Stimulated activated CD8-positive, alpha-beta memory T cell treated with anti-CD3 and anti-CD28 coated beads, Interleukin-7, amount 100 ng/mL, for 48 hours (primary cell): ENCODE results near the gene GRIN2A.

Source experiments
- DNase-seq, 2 donors: peaks; one replicate each; pipeline ENCODE4 v3.0.0-alpha.2; 2020; ENCODE audit warnings: low read depth in 1 of 2; ENCODE audit errors: extremely low read depth in 1 of 2

The GRIN2A gene

DNA sequence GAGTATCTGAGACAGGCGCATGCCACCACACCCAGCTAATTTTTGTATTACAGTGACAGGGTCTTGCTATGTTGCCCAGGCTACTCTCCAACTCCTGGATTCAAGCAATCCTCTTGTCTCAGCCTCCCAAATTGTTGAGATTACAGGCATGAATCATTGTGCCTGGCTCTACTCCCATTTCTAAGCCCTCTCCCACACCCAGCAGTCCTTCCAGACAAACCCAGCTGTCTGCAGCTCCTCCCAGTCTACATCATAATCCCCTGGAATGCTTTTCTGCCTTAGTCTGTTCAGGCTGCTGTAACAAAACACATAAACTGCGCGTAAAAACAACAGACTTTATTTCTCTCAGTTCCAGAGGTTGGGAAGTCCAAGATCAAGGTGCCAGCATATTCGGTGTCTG lies 144.5 kb downstream of the GRIN2A start:
- DNase-seq = no peak

DNA sequence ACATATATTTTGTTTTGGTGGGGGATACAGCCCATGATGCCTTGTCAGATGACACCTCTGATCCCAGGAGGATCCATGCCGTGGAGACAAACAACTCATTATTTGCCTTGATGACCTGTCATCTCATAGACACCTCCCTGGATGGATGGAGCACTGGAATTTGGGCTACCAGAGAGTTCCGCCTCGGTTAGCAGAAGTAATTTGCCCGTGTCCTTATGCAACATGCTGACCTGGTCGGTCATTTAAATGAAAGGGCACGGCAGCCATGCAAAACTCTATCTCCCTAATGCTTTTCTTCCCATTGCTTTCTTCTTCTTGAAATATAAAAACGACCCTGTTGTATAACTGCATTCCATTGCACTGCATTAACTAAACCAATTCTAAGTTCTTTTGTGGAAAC lies 145.3 kb downstream of the GRIN2A start:
- no peak for DNase-seq

DNA sequence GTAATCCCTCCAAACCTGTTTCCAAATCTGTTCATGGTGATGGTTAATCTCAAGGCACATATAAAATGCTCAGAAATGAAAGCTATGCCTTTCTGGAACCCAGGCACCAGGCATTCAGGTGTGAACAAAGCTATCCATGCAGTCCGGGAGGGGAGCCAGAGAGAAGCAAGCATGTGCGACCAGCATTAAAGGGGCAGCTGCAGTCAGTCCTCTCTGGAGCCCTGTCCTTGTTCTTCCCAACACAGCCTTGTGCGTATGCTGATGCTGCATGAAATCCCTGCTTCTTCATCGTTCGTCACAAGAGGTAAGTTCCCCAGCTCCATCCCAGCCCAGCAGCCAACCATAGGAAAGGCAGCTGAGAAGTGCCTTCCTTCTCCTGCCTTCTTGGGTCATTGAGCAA lies 148.7 kb downstream of the GRIN2A start:
- DNase-seq = no peak

DNA sequence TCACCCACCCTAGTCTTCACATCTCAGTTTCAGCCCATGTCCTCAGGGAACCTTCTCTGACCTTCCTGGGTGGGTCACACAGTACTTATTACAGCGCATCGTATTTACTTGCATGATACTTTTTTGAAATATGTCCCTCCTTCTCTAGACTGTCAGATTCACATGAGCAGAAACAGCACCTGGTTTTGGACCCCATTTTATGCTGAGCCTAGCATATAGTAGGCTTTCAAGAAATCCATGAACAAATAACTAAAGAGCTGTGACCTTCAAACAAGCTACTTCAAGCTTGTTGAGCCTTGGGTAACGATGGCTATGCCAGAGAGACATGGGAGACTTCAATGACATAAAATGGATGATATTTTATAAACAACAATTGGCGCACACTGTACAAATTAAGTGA lies 150.3 kb downstream of the GRIN2A start:
- DNase-seq = no peak

DNA sequence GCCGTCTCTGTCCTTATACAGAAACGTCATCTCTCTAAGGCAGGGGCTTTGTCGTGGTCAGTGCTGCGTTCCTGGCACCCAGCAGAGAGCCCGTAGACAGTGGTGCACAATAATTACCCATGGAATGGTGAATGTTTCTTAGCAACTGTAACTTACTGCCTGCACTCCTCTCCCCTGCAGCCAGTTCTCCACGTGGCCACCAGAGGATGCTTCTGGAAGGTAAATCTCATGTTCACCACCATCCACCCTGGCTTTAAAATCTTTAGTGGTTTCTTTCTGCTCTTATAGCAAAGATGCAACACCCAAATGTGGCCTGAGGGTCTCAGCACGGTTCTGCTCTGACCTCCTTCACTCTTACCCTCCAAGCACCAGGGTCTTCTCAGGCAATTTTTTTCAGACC lies 150.8 kb downstream of the GRIN2A start:
- DNase-seq = no peak

DNA sequence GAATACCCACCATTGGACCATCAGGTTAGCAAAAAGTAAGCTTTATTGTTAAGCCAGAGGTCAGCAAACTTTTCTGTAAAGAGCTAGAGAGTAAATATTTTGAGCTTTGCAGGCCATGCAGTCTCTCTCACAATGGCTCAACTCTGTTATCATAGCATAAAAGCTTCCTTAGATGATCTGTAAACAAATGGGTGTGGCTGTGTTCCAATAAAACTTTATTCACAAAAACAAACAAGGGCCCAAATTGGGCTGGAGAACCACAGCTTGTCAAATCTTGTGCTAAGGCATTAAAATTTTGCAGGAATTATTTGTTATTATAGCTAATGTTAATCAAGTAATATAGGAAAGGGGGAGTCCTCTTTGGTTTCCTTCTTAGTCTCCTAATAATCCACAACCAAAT lies 153.6 kb downstream of the GRIN2A start:
- no peak for DNase-seq

DNA sequence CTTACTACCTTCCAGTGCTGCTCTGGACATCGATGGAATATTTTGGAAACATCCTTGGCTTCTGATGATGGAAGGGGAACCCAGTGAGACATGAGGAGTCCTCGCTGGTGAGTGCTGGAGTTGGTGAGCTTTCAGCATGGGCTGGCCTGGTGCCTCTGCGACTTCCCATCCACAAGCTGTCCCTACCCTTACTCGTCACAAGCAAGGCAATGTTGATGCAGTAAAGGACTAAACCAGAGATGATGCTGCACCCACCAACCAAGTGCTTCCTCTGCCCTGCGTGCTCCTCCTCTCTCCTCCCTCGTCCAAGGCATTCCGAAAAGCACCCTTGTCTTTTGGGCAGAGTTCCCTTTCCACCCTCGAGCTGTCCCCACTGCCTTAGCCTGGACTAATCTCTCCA lies 154.7 kb downstream of the GRIN2A start:
- DNase-seq = no peak

DNA sequence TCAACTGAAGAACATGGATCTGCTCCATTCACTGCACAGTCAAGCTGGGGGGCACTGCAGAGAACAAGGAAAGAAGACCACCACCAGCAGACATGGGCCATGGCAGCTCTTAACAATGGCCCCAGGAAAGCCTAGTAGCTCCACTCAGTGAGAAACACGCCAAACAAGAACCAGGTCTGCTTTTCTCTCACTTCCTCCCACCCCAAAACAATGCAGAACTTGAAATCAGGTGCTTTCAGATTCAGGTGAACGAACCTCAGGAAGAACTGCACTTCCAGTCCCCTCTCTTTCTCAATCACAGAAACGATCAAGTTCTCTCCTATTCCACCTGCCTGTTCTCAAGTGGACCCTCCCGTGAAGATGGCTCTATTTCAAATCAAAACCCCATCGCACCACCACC lies 155.6 kb downstream of the GRIN2A start:
- no peak for DNase-seq

DNA sequence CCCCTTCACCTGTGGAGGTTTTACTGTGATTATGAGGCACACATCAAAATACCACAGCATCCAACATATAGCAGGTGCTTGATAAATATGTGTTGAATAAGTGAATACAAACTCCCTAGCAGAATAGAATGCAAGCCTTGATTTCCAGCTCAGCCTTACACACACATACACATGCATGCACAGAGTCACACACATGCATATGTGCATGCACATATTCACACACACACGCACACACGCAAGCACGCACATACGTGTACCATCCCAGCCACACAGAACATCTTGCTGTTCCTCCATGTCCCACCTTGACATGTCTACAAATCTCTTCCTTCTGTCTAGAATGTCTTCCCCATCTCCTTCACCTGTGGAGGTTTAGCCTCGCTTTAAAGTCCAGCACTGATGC lies 160.1 kb downstream of the GRIN2A start:
- no peak for DNase-seq

DNA sequence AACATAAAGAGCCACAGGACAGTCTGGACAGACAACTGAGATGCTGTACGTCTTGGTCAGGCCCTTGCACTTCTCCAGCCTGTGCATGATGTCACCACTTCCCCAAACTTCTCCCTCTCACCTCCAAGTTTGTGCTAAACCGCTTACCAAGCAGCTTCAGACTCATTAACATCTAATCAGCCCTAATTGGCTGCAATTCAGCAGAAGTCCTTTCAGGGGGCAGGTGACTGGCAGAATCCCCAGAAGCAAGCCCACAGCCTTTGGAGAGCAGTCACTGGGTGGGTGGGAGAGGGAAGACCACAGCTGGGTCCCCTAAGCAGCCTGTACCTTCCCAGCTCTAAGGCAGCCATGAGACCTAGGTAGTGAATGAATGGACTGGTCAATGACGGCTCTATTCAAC lies 161.4 kb downstream of the GRIN2A start:
- no peak for DNase-seq

DNA sequence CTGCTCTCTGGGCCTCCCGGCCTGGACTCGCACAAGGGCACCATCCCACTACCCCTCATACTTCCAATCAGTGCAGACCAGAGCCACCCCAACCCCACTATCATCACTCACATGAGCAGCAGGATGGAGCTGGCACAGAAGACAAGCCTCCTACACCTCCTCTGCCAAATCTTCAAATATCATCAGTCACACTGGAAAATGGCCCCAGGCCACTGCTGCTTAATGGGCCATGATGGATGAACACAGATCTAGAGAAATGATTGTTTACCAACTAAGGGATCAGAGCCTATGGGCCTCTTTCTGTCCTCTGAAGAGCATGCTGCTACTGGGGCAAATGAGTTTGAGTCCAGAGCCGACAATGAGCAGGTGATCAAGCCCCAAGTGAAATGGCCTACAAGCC lies 165.5 kb downstream of the GRIN2A start:
- no peak for DNase-seq

DNA sequence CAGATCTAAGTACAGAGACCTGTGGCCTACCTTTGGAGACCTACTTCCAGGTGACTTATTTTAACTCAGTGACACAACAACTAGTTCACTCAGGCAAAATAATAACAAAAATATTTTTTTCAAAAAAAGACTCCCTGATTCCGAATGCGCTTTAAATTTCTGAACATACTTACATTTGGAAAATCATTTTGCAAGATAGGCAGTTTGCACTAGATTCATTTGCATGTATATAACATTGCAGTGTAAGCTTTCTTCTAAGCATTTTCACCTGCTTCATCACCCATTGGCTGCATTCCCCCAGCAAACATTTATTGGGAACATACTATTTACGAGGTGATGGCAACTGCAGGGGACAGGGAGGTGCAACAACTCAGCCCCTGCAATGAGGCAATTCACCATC lies 166.8 kb downstream of the GRIN2A start:
- DNase-seq = no peak

DNA sequence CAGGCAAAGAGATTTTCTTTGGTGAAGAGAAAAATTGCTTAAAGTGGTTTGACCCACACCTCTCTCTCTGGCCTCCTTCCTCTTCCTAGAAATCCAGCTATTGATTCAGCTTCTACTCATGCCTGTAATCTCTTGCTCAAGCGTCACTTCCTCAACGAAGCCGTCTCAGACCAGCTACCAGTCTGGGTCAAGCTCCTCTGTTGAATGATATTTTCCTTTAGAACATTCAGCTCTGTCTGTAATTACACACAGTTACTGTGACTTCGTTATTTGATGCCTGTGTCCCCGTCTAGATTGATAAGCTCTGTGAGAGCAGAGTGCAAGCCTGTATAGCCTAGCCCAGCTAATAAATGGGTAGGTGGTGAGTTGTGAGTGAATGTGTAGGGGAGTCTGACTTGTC lies 168.5 kb downstream of the GRIN2A start:
- no peak for DNase-seq

DNA sequence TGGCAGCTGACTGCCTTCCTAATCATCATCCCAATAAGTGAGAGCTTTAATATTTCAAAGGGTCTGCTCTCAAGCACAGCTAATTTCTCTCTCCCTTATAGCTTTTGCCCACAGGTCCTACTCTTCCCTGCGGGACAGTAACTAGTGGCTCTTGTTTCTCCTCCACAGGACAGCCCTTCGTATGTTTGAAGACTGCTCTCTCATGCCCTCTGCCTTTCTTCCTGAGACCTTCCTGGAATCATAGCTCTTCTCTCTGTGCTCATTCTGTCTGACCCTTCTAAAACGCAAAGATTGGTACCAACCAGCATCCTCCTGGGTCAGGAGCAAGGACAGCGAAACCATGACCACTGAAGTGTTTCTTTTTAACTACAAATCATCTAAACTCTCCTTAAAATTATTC lies 168.9 kb downstream of the GRIN2A start:
- DNase-seq = no peak

DNA sequence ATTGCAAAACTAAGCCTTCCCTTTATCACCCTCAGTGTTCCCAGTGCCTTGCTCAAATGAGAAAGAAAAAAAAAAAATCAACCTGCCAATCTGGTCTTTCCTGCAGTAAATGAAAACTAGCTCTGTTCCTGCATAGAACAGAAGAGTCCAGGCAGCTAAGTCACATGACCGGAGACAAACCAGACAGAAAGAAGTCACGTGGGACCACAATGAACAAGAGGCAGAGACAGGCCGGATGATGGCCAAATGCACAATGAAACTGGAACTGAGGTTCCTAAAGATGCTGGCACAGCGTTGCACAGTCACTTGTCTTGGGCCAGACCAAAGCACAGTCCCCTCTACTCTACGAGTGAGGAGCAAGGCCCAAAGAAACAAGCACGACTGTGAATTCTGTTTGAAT lies 172.5 kb downstream of the GRIN2A start:
- no peak for DNase-seq

DNA sequence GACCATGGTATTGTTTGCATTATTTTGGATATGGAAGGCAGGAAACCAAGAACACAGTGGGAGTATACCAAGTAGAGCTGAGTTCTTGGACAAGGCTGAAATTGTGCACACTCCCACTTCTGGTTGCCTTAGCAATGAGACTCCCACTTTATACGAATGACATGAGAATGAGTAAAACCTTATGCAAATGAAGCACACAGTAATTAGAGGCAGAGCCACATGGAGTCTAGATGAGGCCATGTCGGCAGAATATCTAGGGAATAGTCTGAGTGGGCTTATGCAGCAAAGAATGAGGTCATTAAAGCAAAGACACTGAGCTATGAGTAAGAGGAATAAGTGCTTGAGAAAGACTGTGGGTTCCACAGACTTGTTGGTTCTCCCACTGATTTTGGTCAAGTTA lies 178.7 kb downstream of the GRIN2A start:
- no peak for DNase-seq

DNA sequence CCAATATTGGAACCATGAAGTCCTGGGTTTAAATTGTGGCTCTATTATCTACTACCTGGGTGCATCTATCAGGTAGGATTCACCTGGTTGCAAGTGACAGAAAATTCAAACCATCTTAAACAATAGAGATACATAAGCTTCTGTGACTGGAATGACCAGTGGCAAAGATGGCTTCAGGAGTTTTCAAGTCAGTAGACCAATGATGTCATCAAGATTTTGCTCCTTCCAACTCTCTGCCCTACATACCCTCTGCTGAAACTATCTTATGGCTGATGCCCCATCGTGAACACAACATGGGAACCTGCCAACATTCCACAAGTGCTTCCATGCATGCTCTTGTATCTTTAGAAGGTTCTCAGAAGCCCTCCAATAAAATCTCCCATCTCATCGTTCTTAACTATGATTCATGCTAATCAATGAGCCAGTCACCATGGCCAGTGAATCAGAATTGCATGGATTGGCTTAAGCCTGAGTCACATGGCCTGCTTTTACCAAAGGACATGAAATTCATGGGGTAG lies 180.9 kb downstream of the GRIN2A start:
- DNase-seq = no peak

DNA sequence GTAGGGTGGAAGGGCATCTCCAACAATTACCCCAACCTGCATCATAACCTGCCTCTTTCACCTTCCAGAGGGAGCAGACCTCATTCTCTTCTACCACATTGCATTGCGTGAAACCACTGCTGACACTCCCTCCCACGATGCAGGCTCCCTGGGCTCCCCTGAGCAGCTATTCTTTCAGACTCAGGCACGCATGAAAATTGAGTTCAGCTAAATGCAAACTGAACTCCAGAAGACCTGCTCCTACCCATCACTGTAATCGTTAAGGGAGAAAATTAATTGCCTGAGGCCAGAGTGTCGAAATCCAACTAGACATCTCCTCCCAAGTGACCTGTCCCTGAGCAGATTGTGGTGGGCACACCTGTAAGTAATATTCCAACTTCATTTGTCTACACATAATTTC lies 186.0 kb downstream of the GRIN2A start:
- DNase-seq = no peak

DNA sequence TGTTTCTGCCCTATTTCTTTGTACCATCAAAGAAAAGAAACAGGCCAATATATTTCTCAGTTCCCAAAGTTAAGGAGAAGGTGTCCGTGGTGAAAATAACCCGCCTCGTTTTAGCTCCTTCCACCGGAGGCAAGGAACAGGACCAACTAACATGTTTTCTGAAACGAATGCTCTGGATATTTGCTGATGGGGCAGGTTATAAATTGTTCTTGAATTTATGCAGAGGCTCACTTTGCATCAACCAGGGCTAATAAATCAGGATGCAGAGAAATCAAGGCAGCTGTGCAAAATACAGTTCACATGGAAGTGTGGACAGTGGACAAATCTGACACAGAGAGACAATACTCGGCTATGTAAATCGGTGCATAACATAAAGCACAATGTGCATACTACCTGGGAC lies 189.8 kb downstream of the GRIN2A start:
- DNase-seq = no peak

DNA sequence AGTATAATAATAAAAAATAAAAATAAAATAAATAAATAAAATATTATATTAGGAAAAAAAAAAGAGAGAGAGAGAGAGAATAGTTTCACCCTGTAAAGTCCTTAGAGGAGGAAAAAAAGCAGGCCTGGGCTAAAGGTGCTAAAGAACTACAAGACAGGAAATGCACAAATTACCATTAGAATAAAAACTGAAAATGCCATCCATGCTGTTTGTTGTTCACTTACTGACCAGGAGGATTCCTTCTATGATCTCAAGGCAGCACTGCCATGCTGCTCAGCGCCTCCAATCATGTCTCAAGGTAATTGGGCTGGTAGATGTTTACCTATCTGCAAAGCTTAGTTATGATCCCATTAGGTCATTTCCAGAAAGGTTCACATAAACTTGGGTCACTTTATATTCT lies 201.2 kb downstream of the GRIN2A start:
- no peak for DNase-seq

DNA sequence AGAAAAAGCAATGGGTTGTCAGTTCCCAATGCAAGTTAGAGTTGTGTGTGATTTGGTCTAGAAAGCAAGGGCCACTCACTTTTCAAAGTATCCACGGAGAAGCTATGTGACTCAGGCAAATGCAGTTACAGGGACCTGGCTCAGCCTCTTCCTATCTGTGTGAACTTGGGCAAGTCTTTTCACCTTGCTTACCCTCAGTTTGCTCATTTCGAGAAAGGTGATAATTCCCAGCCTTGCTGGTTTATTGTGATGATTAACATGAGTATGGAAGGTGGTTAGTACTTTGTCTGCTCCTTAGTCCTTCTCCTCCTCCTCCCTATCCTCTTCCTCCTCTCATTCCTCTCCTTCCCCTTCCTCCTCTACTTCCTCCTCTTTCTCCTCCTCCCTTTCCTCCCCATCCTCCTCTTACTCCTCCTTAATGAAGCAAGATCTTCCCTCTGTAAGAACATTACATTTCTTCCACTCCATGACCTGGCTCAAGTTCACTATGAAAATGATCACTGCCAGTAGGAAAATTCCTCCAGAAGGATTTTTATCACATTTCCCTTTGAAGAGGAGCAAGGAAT lies 204.0 kb downstream of the GRIN2A start:
- no peak for DNase-seq

DNA sequence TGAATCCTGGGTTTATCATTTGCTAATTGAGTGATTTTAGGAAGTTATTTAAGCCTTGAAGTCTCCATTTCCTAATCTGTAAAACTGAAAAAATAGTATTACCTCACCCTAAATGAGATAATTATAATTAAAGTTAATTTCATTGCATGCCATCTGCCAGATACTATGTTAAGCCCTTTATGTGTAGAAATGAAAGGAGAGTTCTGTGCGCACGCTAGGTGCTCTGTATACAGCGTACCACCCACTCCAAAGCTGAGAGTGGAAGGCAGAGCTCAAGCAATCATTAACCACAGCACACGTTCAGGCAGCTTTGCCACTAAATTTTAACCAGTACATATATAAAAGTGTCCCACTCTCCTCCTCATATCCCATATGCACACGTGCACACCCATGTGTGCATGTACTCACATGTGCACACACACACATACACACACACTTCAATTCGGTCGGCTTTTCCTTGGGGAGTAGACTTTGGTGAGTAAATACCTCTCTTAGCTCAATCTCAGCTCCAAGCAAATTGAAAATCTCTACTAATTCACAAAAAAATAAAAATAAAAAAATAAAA lies 204.8 kb downstream of the GRIN2A start:
- no peak for DNase-seq

DNA sequence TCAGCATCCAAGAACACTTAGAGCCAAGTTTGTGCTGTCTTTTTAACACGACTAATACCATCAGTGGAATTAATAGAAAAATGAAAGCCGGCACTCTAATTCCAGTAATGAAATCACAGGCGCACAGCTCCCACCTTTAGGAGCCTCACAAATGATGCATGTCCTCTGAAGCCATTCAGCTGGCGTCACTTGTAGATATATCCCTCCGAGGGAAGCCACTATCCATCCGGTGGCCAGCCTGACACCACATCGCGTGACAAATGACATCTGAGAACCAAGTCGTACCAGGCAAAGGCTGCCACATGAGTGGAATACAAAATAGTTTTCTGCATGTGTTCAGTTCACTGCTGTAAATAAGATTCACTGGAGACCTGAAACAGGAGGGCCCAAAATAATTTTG lies 205.6 kb downstream of the GRIN2A start:
- DNase-seq = no peak
